Measurements from ENCODE around the gene WBP1L.
"Not testable (repeated sequence)": the region's sequence is repeated elsewhere in the genome, so short reads cannot be mapped to it uniquely, and the experiment has no call there.

WBP1L gene

GRCh38 chr10:102726274-102726673 lies 17.5 kb upstream of the WBP1L start:
- DNase-seq: no peak

- no peak for DNase-seq
Measured at GRCh38 chr10:102727037-102727818, 16.5 kb upstream of the WBP1L start.

- DNase-seq: peak; percentile 30 to 49
Measured at GRCh38 chr10:102729029-102730026, 14.4 kb upstream of the WBP1L start.

- DNase-seq: no peak
Measured at GRCh38 chr10:102731222-102731800, 12.4 kb upstream of the WBP1L start.

GRCh38 chr10:102732661-102733060 lies 11.1 kb upstream of the WBP1L start:
- DNase-seq: no peak

GRCh38 chr10:102735065-102735562 lies 8.6 kb upstream of the WBP1L start:
- DNase-seq: no peak

GRCh38 chr10:102738692-102739121 lies 5.0 kb upstream of the WBP1L start:
- DNase-seq: no peak

GRCh38 chr10:102740229-102740628 lies 3.5 kb upstream of the WBP1L start:
- DNase-seq: no peak

GRCh38 chr10:102741726-102742237 lies 2.0 kb upstream of the WBP1L start:
- DNase-seq: no peak

- not testable (repeated sequence) for DNase-seq
Measured at GRCh38 chr10:102742313-102742712, 1.4 kb upstream of the WBP1L start.

- DNase-seq: no peak
Measured at GRCh38 chr10:102743078-102743587, 615 bp upstream of the WBP1L start.

GRCh38 chr10:102744374-102745051 lies 765 bp downstream of the WBP1L start:
- no peak for DNase-seq

- DNase-seq: no peak
Measured at GRCh38 chr10:102745157-102745556, 1.4 kb downstream of the WBP1L start.

- DNase-seq: no peak
Measured at GRCh38 chr10:102752266-102752930, 8.7 kb downstream of the WBP1L start.

GRCh38 chr10:102752934-102753664 lies 9.4 kb downstream of the WBP1L start:
- DNase-seq: no peak

GRCh38 chr10:102753718-102754117 lies 10.0 kb downstream of the WBP1L start:
- no peak for DNase-seq

- DNase-seq: no peak
Measured at GRCh38 chr10:102757323-102757722, 13.6 kb downstream of the WBP1L start.

GRCh38 chr10:102758240-102758932 lies 14.6 kb downstream of the WBP1L start:
- no peak for DNase-seq

GRCh38 chr10:102758933-102759262 lies 15.2 kb downstream of the WBP1L start:
- DNase-seq: not testable (repeated sequence)
